Caki2 (cell line): ENCODE measurements around the gene CHRM5. TPM values are rescaled to one million over a fixed set of nuclear protein-coding genes. Genes with fewer than 3 reads are reported as not detected.

ENCODE experiments used
- DNase-seq: peaks from one replicate; pipeline ENCODE4 v3.0.0-alpha.2; 2015; ENCODE audit warnings: low read depth
- in situ Hi-C: cut with HindIII; loops from 2 replicates; pipeline ENCODE4 v1.10.0; 2016; ENCODE audit warnings: low sequenced_read_pairs, low pct_unique_long_range_greater_than_20kb, mixed read lengths
- total RNA-seq: library from RNA; depleted of rRNA; stranded (reverse); fragments of >200 nt; shearing (Covaris generic); gene quantifications from 2 replicates; pipeline ENCODE4 v1.2.3, GENCODE V29; 2014; ENCODE audit warnings: low replicate concordance; rRNA removed

Gene CHRM5
- total RNA-seq, 1 experiment from 2014 or later = not detected

GRCh38 chr15:34116620-34117019, 148.3 kb downstream of the CHRM5 start:
- in situ Hi-C loops = no loop called here
- DNase-seq = no peak

Other genes with a start within 250 kb of the CHRM5 start
- 14.2 and 23.8 TPM in 2 replicates for gene AVEN, start 70.7 kb downstream of the CHRM5 start, total RNA-seq
- gene EMC7, start 133.4 kb downstream of the CHRM5 start, total RNA-seq = 37.4 and 51.1 TPM in 2 replicates
- gene PGBD4, start 133.6 kb downstream of the CHRM5 start, total RNA-seq = 0.35 and 0.88 TPM in 2 replicates
- 23.1 and 29.0 TPM in 2 replicates for gene KATNBL1, start 241.6 kb downstream of the CHRM5 start, total RNA-seq